ENCODE measurements around the gene MADD. TPM values are rescaled to one million over a fixed set of nuclear protein-coding genes. Genes with fewer than 3 reads are reported as not detected.

The MADD gene
- polyA plus RNA-seq (ENCODE audit: insufficient read length in 12 of 12): 10 to 100 TPM in 11 of 12 donors, not detected in 1; 22.9 to 45.0 (median 28.7) TPM
- long read RNA-seq, donor 1, partial matches to known transcripts: 0 of 1 reads
- long read RNA-seq, donor 1, other reads (novel, unspliced or antisense): 0 of 1 reads
- long read RNA-seq, donor 2, partial matches to known transcripts: 6 of 6 reads
- long read RNA-seq, donor 2, other reads (novel, unspliced or antisense): 0 of 6 reads
- long read RNA-seq, donor 3, partial matches to known transcripts: 0 of 2 reads
- long read RNA-seq, donor 3, other reads (novel, unspliced or antisense): 0 of 2 reads
- long read RNA-seq, donor 4: 0 reads
- long read RNA-seq, donor 5: 0 reads
- long read RNA-seq, donor 6: 0 reads
- long read RNA-seq, donor 7, partial matches to known transcripts: 0 of 1 reads
- long read RNA-seq, donor 7, other reads (novel, unspliced or antisense): 0 of 1 reads
- long read RNA-seq, donor 8, partial matches to known transcripts: 5 of 5 reads
- long read RNA-seq, donor 8, other reads (novel, unspliced or antisense): 0 of 5 reads
- long read RNA-seq, donor 9, partial matches to known transcripts: 0 of 2 reads
- long read RNA-seq, donor 9, other reads (novel, unspliced or antisense): 0 of 2 reads
- long read RNA-seq, donor 10, partial matches to known transcripts: 191 of 261 reads
- long read RNA-seq, donor 10, other reads (novel, unspliced or antisense): 69 of 261 reads
- long read RNA-seq, donor 11, partial matches to known transcripts: 0 of 1 reads
- long read RNA-seq, donor 11, other reads (novel, unspliced or antisense): 0 of 1 reads

GRCh38 chr11:47269829-47270305, at the start of gene MADD:
Gene MADD (plus strand): TSS chr11:47270133.
- peak; percentile 79 for DNase-seq

- no peak for DNase-seq
Measured at GRCh38 chr11:47220401-47220821, 49.5 kb upstream of the MADD start.

GRCh38 chr11:47222696-47223095, 47.2 kb upstream of the MADD start:
- DNase-seq: no peak

- DNase-seq: no peak
Measured at GRCh38 chr11:47225552-47226400, 44.2 kb upstream of the MADD start.

DNA sequence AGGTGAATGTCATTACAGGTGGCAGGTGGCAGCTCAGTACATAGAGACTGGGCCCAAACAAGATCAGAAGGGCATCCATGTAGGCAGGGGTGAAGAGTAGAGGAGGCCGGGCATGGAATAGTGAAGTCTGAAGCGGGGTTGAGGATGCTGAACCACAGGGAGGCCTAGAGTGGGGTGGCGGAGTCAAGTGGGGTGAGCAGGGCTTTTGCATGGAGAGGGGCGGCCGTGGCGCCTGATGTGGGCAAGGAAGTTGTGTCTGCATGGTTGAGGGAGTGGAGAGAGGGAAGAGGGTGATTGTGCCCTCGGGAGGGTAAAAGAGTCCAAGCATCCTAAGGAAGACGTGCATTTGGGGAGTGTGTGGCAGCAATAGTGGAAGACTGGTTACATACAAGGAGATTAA, 40.8 kb upstream of the MADD start:
- no peak for DNase-seq

DNA sequence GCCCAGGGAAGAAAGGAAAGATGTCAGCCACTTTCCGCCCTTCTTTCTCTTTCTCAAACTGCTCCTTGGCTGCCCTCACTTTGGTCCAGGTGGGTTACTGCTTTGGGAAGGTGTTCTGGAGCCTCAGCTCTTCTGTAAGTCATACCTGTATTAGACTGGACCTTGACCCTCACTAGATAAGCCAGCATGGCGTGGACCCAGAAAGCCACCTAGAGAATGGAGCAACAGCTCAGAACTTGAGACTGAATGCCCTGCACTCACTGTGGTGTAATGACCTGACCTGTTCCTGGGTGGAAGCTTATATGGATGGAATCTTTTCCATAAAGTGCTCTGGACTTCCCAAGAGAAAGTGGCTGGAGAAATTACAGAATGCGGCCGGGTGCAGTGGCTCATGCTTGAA, 36.9 kb upstream of the MADD start:
- no peak for DNase-seq

DNA sequence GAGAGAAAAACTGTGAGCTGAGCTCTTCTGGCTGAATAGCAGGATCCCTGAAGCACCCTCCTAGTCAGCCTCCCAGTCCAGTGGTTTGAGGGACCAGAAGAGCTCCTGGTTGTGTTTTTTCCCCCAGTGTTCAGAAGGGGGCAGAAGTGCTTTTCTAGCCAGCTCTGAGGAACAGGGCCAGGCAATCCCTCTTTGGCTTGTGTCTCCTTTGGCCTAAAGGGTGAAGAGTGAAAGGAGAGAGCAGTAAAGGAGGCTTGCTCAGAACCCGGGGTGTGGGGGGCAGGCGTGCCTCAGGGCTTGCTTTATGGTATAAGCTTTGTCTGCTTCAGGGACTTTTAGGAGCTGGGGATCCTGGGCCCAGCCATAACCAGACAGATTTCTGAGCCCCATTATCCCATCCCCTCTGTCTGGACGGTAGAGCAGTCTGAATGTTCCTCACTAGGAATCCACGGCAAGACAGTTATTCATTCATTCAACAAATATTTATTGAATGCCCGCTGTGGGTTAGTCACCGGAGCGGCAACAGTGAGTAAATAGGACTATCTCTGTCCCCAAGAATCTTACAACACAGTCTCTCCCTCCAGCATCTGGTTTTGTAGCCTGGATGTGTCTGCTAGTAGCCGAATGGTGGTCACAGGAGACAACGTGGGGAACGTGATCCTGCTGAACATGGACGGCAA, 35.8 kb upstream of the MADD start:
- DNase-seq: peak; percentile 48

DNA sequence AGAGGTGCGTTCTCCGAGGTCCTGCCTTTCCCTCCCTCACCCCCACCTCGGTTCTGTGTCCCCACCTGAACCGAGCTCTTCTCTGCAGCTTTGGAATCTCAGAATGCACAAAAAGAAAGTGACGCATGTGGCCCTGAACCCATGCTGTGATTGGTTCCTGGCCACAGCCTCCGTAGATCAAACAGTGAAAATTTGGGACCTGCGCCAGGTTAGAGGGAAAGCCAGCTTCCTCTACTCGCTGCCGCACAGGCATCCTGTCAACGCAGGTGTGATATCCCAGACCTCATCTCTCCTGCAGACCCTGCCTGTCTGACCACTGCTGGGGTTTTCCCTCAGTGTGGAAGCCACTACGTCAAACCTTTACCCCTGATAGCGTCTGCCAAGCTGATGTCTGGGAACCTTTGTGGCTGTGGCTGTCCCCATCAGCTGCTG, 35.2 kb upstream of the MADD start:
- no peak for DNase-seq

DNA sequence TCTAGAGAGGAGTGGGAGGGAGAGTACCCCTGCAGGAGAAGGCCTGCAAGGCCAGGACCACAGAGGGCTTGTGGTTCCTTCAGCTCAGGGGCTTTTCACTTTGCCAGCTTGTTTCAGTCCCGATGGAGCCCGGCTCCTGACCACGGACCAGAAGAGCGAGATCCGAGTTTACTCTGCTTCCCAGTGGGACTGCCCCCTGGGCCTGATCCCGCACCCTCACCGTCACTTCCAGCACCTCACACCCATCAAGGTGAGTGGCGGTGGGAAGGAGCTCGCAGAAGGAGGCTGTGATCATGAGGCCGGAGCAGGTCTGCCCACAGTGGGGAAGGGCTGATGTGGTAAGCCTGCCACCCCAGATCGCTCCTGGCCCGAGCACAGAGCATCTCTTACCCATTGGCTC, 34.8 kb upstream of the MADD start:
- DNase-seq: no peak

- no peak for DNase-seq
Measured at GRCh38 chr11:47236482-47236881, 33.5 kb upstream of the MADD start.

GRCh38 chr11:47239852-47240251, 30.1 kb upstream of the MADD start:
- DNase-seq: no peak

DNA sequence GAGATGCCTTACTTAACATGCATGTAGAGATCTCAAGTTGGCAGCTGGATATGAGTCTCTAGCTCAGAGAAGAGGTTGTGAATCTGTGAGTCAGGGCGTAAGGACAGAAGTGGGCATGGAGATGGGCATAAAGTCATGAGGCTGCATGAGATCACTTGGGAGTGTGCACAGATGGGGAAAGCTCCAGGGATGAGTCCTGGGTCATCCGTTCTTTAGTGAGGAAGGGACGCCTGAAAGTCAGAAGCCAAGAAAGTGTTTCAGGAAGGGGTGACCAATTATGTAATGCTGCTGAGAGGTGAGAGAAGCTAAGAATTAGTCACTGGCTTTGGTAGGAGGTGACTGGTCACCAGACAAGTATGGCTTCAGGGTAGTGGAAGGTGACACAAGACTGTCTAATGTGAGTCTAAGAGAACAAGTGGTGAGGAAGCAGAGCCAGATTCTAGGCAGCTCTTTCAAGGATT, 28.1 kb upstream of the MADD start:
- DNase-seq: no peak

DNA sequence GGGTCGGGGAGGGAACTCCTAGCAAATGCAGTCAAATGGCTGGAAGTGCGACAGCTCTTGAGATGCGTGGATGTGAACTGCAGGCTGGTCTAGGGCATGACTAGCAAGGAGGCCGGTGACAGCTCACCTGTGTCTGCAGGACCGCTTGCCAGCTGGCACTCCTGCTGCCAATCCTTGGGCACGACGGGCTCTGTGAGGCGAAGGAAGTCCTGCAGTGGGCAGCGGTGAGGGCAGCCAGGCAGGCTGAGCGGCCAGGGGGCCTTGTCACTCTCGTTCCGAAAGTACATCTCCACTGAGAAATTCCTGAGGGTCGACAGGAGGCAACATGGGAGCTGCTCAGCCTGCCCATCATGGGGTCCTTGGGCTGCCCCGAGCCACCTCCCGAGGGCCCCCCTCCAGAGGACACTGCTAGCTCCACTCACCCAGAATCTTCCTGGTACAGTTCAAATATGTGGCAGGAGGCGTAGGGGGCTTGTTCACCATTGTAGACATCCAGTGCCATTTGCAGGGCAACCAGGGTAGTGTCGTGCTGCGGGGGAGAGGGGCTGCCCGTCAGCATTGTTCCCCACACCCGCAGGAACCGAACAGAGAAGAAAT, 27.2 kb upstream of the MADD start:
- no peak for DNase-seq

GRCh38 chr11:47243454-47243853, 26.5 kb upstream of the MADD start:
- no peak for DNase-seq

- DNase-seq: no peak
Measured at GRCh38 chr11:47244448-47245350, 25.2 kb upstream of the MADD start.

GRCh38 chr11:47245611-47246357, 24.1 kb upstream of the MADD start:
- DNase-seq: no peak

DNA sequence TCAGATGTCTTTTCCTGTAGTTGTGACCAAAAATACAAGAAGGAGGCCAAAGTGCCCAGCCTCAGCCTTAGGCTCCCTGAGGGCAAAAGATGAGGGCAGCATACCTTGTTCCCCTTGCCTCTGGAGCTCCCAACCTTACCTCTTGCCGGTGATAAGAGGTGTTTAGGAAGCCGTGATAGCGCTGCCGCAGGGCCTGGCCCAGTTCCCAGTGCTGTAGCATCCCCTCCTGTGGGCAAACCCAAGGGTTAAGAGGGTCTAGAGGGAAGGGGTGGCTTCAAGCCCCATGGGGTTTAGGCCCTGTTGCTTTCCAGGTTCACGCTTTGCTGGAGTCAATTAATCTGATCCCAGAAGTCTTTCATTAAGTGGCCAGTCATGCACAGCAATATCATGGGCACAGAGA, 22.4 kb upstream of the MADD start:
- DNase-seq: no peak

GRCh38 chr11:47248304-47248663, 21.6 kb upstream of the MADD start:
- no peak for DNase-seq

Data from muscle of arm (tissue), 14 donors.